ENCODE measurements around the gene USP12.
A peak's percentile ranks its signal among the peaks of the same experiment; 100 is the strongest.

The USP12 gene

GRCh38 chr13:27027086-27027667 lies 144.4 kb downstream of the USP12 start:
- Mint-ChIP-seq H3K27ac (no peak overlapping the region), H3K27me3 (peaks cover 0 to 9% of the 10 kb centered on the region in 2 donors), H3K4me1 (peaks cover 13% of the 10 kb centered on the region in 2 donors), H3K36me3 (no peaks in the 10 kb centered on the region), H3K9me3 (no peaks in the 10 kb centered on the region), H3K4me3 (no peak overlapping the region)
- DNase-seq (no peak), ATAC-seq (replicated peaks) (no peak)

GRCh38 chr13:27026396-27026795 lies 145.2 kb downstream of the USP12 start:
- no peaks in the 10 kb centered on the region for H3K36me3 Mint-ChIP-seq
- H3K4me1 Mint-ChIP-seq, result peaks cover 13% of the 10 kb centered on the region in 2 donors
- no peak overlapping the region for H3K4me3 Mint-ChIP-seq
- DNase-seq, result no peak
- H3K27me3 Mint-ChIP-seq, result peaks cover 0 to 9% of the 10 kb centered on the region in 2 donors
- ATAC-seq (replicated peaks), result no peak
- no peak overlapping the region for H3K27ac Mint-ChIP-seq
- no peaks in the 10 kb centered on the region for H3K9me3 Mint-ChIP-seq

- H3K9me3 Mint-ChIP-seq, result no peaks in the 10 kb centered on the region
- peaks cover 0 to 9% of the 10 kb centered on the region in 2 donors for H3K27me3 Mint-ChIP-seq
- peak; percentile 52 to 64 for ATAC-seq (replicated peaks)
- H3K4me3 Mint-ChIP-seq, result no peak overlapping the region
- no peak overlapping the region for H3K27ac Mint-ChIP-seq
- peaks cover 13% of the 10 kb centered on the region in 2 donors for H3K4me1 Mint-ChIP-seq
- no peaks in the 10 kb centered on the region for H3K36me3 Mint-ChIP-seq
- DNase-seq, result no peak
These were observed 146.7 kb downstream of the USP12 start for GRCh38 chr13:27024776-27025492.

GRCh38 chr13:27024074-27024461 lies 147.5 kb downstream of the USP12 start:
- ATAC-seq (replicated peaks) (no peak), DNase-seq (no peak)
- Mint-ChIP-seq H3K36me3 (no peaks in the 10 kb centered on the region), H3K4me3 (no peak overlapping the region), H3K27me3 (peaks cover 5 to 9% of the 10 kb centered on the region in 2 donors), H3K4me1 (peaks cover 16 to 18% of the 10 kb centered on the region in 2 donors), H3K27ac (no peak overlapping the region), H3K9me3 (no peaks in the 10 kb centered on the region)

- peaks cover 17 to 22% of the 10 kb centered on the region in 2 donors for H3K4me1 Mint-ChIP-seq
These were observed 148.1 kb downstream of the USP12 start for GRCh38 chr13:27023385-27024073.

GRCh38 chr13:27022571-27023311 lies 148.9 kb downstream of the USP12 start:
- peaks cover 19 to 26% of the 10 kb centered on the region in 2 donors for H3K4me1 Mint-ChIP-seq
- no peak overlapping the region for H3K27ac Mint-ChIP-seq
- no peaks in the 10 kb centered on the region for H3K36me3 Mint-ChIP-seq
- no peaks in the 10 kb centered on the region for H3K9me3 Mint-ChIP-seq
- ATAC-seq (replicated peaks) (peak in 1 of 2 donors; percentile 36), DNase-seq (no peak)
- peaks cover 5% of the 10 kb centered on the region in 2 donors for H3K27me3 Mint-ChIP-seq
- no peak overlapping the region for H3K4me3 Mint-ChIP-seq

More at GRCh38 chr13:27023385-27024073, 148.1 kb downstream of the USP12 start:
- Mint-ChIP-seq H3K36me3 (no peaks in the 10 kb centered on the region), H3K9me3 (no peaks in the 10 kb centered on the region), H3K27me3 (peaks cover 5 to 7% of the 10 kb centered on the region in 2 donors), H3K4me3 (no peak overlapping the region), H3K27ac (no peak overlapping the region)
- no peak for DNase-seq
- ATAC-seq (replicated peaks), result no peak

- DNase-seq (no peak), ATAC-seq (replicated peaks) (no peak)
- Mint-ChIP-seq H3K4me3 (no peak overlapping the region), H3K27ac (no peak overlapping the region), H3K9me3 (no peaks in the 10 kb centered on the region), H3K4me1 (peaks cover 16 to 21% of the 10 kb centered on the region in 2 donors), H3K27me3 (peaks cover 0 to 5% of the 10 kb centered on the region in 2 donors), H3K36me3 (no peaks in the 10 kb centered on the region)
These were observed 151.2 kb downstream of the USP12 start for GRCh38 chr13:27020415-27020814.

GRCh38 chr13:27018882-27019281 lies 152.7 kb downstream of the USP12 start:
- DNase-seq (no peak), ATAC-seq (replicated peaks) (no peak)
- Mint-ChIP-seq H3K36me3 (no peaks in the 10 kb centered on the region), H3K27me3 (peaks cover 0 to 5% of the 10 kb centered on the region in 2 donors), H3K4me1 (peaks cover 8 to 13% of the 10 kb centered on the region in 2 donors), H3K27ac (peak overlapping the region; percentile 20), H3K9me3 (no peaks in the 10 kb centered on the region), H3K4me3 (no peak overlapping the region)

- no peak for DNase-seq
- peak; percentile 61 to 70 for ATAC-seq (replicated peaks)
- H3K4me3 Mint-ChIP-seq, result peak overlapping the region in 1 of 2 donors; percentile 41
These were observed 153.2 kb downstream of the USP12 start for GRCh38 chr13:27018344-27018861.

GRCh38 chr13:27016875-27017274 lies 154.7 kb downstream of the USP12 start:
- H3K36me3 Mint-ChIP-seq, result no peaks in the 10 kb centered on the region
- no peak overlapping the region for H3K4me3 Mint-ChIP-seq
- no peaks in the 10 kb centered on the region for H3K9me3 Mint-ChIP-seq
- ATAC-seq (replicated peaks), result no peak
- H3K4me1 Mint-ChIP-seq, result peaks cover 8 to 13% of the 10 kb centered on the region in 2 donors
- peaks cover 0 to 5% of the 10 kb centered on the region in 2 donors for H3K27me3 Mint-ChIP-seq
- no peak for DNase-seq
- no peak overlapping the region for H3K27ac Mint-ChIP-seq

More at GRCh38 chr13:27018344-27018861, 153.2 kb downstream of the USP12 start:
- Mint-ChIP-seq H3K4me1 (peaks cover 8 to 13% of the 10 kb centered on the region in 2 donors), H3K27me3 (peaks cover 0 to 5% of the 10 kb centered on the region in 2 donors), H3K36me3 (no peaks in the 10 kb centered on the region), H3K27ac (no peak overlapping the region), H3K9me3 (no peaks in the 10 kb centered on the region)

Measured in stimulated activated naive B cell treated with anti-CD40 and anti-IgM and Interleukin-4, amounts not matched to agents 10 μg/mL and 1 μg/mL and 100 μg/mL, for 72 hours (primary cell).